GM06990 (cell line): ENCODE data around the gene CACHD1.

Experiments used
- DNase-seq: peaks from one replicate; pipeline ENCODE4 v3.0.0-alpha.2; 2011; ENCODE audit not compliant: insufficient read length; ENCODE audit errors: extremely low read depth
- H3K27me3 ChIP-seq: replicated peaks from 2 replicates; pipeline ENCODE4 v1.6.0; 2011; ENCODE audit warnings: low read length; ENCODE audit not compliant: control insufficient read depth, insufficient read depth
- H3K36me3 ChIP-seq: 2 replicates; pipeline ENCODE4 v1.5.1; 2011; ENCODE audit warnings: low read length; ENCODE audit not compliant: control insufficient read depth, insufficient read depth
- H3K4me3 ChIP-seq: replicated peaks from 2 replicates; pipeline ENCODE4 v1.5.1; 2011; ENCODE audit warnings: low read depth, mild to moderate bottlenecking, control low read depth, low read length
- TF ChIP-seq, protein P1 (sequence below): IDR thresholded peaks from 2 replicates; pipeline ENCODE4 v1.5.1; 2011; ENCODE audit warnings: low read length, control low read depth, mild to moderate bottlenecking, inconsistent platforms; ENCODE audit not compliant: insufficient read depth, poor library complexity, severe bottlenecking

CACHD1 gene

DNA sequence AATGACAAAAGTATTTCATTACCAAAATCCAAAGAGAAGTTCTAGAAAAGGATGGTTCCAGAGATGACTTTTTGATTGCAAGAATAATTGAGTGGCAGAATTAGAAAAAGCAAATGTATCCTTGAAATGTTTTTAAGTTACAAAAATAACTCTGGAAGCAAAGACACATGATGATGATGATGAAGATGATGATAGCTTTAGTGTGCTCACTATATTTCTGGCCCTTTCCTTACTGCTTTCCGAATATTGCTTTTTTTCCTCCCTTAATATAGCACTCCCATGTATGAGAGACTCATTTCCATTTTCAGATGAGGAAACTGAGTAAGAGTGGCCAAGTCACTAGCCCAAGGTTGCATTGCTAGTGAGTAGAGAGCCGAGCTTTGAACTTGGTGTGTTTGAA, 54.7 kb downstream of the CACHD1 start:
- DNase-seq = no peak
- no peak overlapping the region for H3K4me3 ChIP-seq
- H3K27me3 ChIP-seq = no peaks in the 10 kb centered on the region
- TF ChIP-seq, protein P1, sequence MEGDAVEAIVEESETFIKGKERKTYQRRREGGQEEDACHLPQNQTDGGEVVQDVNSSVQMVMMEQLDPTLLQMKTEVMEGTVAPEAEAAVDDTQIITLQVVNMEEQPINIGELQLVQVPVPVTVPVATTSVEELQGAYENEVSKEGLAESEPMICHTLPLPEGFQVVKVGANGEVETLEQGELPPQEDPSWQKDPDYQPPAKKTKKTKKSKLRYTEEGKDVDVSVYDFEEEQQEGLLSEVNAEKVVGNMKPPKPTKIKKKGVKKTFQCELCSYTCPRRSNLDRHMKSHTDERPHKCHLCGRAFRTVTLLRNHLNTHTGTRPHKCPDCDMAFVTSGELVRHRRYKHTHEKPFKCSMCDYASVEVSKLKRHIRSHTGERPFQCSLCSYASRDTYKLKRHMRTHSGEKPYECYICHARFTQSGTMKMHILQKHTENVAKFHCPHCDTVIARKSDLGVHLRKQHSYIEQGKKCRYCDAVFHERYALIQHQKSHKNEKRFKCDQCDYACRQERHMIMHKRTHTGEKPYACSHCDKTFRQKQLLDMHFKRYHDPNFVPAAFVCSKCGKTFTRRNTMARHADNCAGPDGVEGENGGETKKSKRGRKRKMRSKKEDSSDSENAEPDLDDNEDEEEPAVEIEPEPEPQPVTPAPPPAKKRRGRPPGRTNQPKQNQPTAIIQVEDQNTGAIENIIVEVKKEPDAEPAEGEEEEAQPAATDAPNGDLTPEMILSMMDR = no peak
- no peaks in the 10 kb centered on the region for H3K36me3 ChIP-seq

DNA sequence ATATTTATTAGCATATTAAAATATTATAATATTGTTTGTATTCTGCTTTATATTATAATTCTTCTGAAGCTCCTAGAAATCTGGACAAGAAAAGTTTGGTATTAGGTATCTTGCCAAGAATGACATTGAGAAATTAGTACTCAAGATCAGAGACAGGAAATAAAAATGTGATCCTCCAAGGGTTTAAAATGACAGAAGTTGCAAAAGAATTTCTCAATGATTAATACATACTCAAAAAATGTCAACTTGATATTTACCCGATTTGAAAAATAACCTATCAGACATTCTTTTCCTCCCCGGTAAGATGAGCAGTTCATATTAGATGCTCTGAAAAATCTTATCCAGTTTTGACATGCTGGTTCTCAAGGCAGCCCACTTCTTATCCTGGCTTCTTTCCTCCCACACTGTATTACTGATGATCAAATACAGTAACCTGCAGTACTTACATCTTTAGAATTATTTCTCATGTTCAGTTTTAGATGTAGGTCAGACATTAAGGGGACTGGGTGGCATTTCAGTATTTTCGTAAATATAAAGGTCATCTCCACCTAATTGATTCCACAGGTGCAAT, 55.3 kb downstream of the CACHD1 start:
- TF ChIP-seq, protein P1 = no peak
- Histone ChIP-seq H3K36me3 (no peaks in the 10 kb centered on the region), H3K27me3 (no peaks in the 10 kb centered on the region), H3K4me3 (no peak overlapping the region)
- no peak for DNase-seq

DNA sequence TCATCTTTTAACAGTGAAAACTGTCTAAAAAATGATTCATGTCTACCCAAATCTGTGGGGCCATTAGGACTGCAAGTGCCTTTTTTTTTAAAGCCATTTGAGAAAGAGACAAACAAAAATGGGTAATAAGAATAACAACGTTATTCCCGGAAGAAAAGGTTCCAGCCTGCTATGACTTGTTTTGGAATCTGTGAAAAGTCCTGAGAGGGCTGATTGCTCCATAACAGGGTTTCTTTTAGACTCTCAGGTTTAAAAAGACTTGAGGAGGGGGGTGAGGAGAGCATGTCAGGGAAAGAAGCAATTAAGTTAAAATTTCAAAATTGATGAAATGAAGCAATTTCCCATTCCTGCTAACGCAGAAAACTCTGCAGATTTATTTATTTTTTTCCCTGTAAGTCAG, 56.4 kb downstream of the CACHD1 start:
- DNase-seq = no peak
- Histone ChIP-seq H3K36me3 (no peaks in the 10 kb centered on the region), H3K27me3 (no peaks in the 10 kb centered on the region), H3K4me3 (no peak overlapping the region)
- TF ChIP-seq, protein P1 = no peak

DNA sequence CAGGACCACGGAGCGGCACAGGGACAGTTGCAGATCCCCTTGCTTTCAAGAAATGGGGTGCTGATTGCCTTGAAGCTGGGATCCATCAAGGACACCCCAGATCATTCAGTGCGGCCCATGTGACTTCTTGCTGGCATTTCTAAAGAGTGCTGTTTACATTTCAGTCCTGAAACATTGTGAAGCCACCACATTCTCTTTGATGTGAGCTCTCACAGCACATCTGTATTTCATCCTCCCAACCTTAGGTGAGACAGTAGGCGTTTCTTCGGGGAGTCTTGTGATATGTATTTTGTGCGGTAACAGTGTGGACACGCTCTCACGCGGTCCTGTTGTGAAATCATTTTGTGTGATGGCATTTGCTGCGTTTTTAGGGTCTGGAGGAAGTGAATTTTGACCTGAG, 57.2 kb downstream of the CACHD1 start:
- TF ChIP-seq, protein P1 = no peak
- Histone ChIP-seq H3K27me3 (no peaks in the 10 kb centered on the region), H3K36me3 (no peaks in the 10 kb centered on the region), H3K4me3 (no peak overlapping the region)
- DNase-seq = no peak

DNA sequence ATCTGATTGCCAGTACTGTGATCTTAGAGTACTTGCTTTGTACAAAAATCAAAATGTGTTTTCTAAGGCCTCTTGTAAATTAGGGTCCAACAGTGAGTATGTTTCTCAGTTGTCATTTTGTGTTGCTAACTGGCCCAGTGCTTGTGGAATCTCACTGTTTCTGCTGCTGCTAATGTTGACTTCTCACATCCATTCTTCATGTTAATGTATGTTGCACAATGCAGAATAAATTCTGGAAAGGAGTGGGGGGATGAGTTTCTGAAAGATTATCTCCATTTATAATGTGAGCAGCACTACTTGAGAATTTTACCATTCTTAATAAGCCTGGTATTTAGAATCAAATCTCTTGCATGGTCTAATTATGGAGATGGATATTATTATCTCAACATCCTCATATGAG, 57.9 kb downstream of the CACHD1 start:
- Histone ChIP-seq H3K4me3 (no peak overlapping the region), H3K27me3 (no peaks in the 10 kb centered on the region), H3K36me3 (no peaks in the 10 kb centered on the region)
- DNase-seq = no peak
- TF ChIP-seq, protein P1 = no peak

DNA sequence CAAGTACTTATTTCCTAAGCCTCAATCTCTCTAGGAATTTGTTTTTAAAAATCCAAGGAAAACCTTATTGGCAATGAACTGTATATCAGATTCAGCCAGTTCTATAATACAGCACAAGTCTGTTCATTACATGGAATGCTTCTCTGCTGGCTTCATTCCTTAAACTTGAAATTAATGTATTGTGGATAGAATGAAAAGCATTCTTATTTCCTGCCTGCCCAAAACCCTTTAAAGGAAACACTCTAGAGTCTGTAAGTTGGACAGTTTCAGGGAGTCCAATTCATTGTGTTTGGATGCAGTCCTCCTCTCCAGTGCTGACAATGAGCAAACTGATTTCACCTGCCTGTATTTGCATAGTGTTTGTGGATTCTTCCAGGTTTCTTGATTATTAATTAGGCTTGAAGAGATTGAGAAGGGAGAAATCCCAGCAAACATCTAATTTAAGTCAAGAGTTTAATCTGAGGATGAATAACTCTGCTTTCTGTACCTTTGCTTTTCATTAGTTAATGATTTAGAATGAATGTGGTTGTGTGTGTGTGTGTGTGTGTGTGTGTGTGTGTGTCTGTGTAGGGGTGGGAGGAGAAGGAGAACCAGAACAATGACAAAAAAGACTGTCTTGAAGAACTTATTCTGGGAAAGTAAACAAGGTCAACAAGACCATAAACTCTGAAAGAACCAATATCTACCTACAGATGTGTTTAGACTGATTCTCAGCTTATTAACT, 61.2 kb downstream of the CACHD1 start:
- Histone ChIP-seq H3K36me3 (no peaks in the 10 kb centered on the region), H3K27me3 (no peaks in the 10 kb centered on the region), H3K4me3 (no peak overlapping the region)
- TF ChIP-seq, protein P1 = no peak
- no peak for DNase-seq
